GM13977 (cell line): ENCODE results near the gene ACP7.

Source experiments
- DNase-seq: peaks from one replicate; pipeline ENCODE4 v3.0.0; 2012; ENCODE audit warnings: low spot score
- in situ Hi-C: fragments of 300-500 bp; cut with MboI; formaldehyde crosslinking; loops from one replicate; pipeline ENCODE4 v1.12.0; 2022; ENCODE audit warnings: low sequenced_read_pairs, low pct_unique_long_range_greater_than_20kb, mixed read lengths, inconsistent platforms; ENCODE audit not compliant: unreplicated experiment
- TF ChIP-seq, protein P1 (sequence below): IDR thresholded peaks from 2 replicates; pipeline ENCODE4 v1.5.1; 2012; ENCODE audit warnings: mild to moderate bottlenecking, control low read depth; ENCODE audit not compliant: insufficient read depth; ENCODE audit errors: extremely low read depth, missing control alignments

ACP7 gene

DNA sequence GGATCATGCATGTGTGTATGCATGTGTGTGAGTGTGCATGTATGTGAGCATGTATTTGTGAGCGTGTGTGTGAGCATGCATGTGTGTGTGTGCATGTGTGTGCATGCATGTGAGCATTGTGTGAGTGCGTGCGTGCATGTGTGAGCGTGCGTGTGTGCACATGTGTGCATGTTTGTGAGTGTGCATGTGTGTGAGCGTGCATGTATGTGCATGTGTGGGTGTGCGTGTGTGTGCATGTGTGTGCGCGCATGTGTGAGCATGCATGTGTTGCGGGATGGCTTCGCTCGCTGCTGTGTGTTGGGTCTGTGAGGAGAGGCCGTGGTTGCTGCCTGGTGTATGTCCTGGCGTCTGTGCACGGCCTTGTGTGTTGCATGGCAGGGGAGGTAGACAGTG is 73.8 kb downstream of the ACP7 start:
- TF ChIP-seq, protein P1, sequence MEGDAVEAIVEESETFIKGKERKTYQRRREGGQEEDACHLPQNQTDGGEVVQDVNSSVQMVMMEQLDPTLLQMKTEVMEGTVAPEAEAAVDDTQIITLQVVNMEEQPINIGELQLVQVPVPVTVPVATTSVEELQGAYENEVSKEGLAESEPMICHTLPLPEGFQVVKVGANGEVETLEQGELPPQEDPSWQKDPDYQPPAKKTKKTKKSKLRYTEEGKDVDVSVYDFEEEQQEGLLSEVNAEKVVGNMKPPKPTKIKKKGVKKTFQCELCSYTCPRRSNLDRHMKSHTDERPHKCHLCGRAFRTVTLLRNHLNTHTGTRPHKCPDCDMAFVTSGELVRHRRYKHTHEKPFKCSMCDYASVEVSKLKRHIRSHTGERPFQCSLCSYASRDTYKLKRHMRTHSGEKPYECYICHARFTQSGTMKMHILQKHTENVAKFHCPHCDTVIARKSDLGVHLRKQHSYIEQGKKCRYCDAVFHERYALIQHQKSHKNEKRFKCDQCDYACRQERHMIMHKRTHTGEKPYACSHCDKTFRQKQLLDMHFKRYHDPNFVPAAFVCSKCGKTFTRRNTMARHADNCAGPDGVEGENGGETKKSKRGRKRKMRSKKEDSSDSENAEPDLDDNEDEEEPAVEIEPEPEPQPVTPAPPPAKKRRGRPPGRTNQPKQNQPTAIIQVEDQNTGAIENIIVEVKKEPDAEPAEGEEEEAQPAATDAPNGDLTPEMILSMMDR = no peak
- in situ Hi-C loops = no loop called here
- DNase-seq = no peak

DNA sequence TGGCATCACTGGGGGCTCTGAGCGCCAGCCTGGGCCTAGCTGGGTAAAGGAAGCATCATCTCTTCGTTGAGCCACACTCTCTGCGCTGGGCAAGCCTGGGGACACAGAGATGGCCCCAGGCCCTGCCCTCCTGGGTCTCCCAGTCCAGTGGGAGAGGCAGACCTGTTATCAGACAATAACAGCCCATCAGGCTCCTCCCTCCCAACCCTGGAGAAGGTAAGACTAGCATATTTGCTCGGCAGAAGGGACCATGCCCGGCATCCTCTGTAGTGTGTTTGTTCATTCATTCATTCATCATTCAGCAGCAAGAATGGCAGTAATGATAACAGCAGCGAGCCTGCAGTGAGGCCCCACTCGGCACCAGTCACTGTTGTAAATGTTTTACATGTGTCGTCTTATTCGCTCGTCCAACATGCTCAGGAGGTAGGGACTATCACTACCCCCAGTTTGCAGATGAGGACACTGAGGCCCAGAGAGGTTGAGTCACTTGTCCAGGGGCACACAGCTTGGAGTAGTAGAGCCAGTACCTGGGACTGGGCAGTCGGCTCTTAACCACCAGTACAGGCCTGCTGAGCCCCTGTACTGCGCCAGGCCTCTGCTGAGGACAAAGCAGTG is 74.6 kb downstream of the ACP7 start:
- in situ Hi-C loops = no loop called here
- TF ChIP-seq, protein P1 = no peak
- DNase-seq = no peak

DNA sequence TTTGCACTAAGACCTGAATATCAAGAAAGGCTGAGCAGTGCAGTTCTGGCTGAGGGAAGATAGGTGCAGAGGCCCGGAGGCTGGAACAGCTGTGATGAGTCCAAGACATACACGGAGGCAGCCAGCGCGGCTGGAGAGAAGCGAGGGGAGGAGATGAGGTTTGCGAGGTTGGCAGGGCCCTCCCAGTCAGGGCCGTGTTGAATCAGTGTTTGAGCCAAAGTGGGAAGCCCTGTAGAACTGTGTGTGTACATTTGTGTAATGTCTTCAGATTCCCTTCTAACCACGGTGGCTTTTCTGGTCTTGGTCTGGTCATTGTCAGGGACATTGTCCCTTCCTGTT is 76.3 kb downstream of the ACP7 start:
- no peak for DNase-seq
- in situ Hi-C loops = no loop called here
- TF ChIP-seq, protein P1 = no peak
